ENCODE results near the gene COX7A2. TPM values are rescaled to one million over a fixed set of nuclear protein-coding genes. Genes with fewer than 3 reads are reported as not detected.

COX7A2 gene
- total RNA-seq, 1 experiment from 2014 or later: 600 TPM

- Histone ChIP-seq H3K27ac (ENCODE audit: low read depth, low read length) (no peak overlapping the region), H3K36me3 (ENCODE audit: control insufficient read depth in 1 of 2, insufficient read depth in 2 of 2, low read length in 2 of 2) (no peaks in the 10 kb centered on the region), H3K9ac (ENCODE audit: low read length) (no peak overlapping the region), H3K9me3 (ENCODE audit: control insufficient read depth in 1 of 2, insufficient read depth in 1 of 2, low read depth in 1 of 2, low read length in 2 of 2) (no peaks in the 10 kb centered on the region), H3K79me2 (ENCODE audit: insufficient read depth, low read length) (peaks cover 66% of the 10 kb centered on the region), H4K20me1 (ENCODE audit: insufficient read depth) (peaks cover 15% of the 10 kb centered on the region), H2AFZ (ENCODE audit: low read depth, low read length, poor library complexity, severe bottlenecking) (no peak overlapping the region), H3K4me1 (ENCODE audit: control insufficient read depth in 1 of 2, insufficient read depth in 2 of 2, low read length in 2 of 2) (peaks cover 0 to 10% of the 10 kb centered on the region in 2 experiments; a peak in 1 of 4 replicates), H3K4me3 (replicated peaks in 1 of 2; ENCODE audit: low read depth in 1 of 2, low read length in 2 of 2) (no peak overlapping the region), H3K9me2 (ENCODE audit: insufficient read depth) (no peaks in the 10 kb centered on the region), H3K4me2 (ENCODE audit: low read length) (no peak overlapping the region), H3K27me3 (ENCODE audit: insufficient read depth, low read length) (no peaks in the 10 kb centered on the region)
- DNase-seq (ENCODE audit: low read depth, low spot score) (no peak), ATAC-seq (peak; percentile 77)
- TF ChIP-seq CEBPB (IDR thresholded peaks at IDR 0.05; ENCODE audit: low read depth) (no peak), RAD21 (IDR thresholded peaks at IDR 0.05; ENCODE audit: low read depth) (peak; percentile 64), SP1 (IDR thresholded peaks at IDR 0.05; ENCODE audit: low read depth) (no peak)
- TF ChIP-seq, protein P1, sequence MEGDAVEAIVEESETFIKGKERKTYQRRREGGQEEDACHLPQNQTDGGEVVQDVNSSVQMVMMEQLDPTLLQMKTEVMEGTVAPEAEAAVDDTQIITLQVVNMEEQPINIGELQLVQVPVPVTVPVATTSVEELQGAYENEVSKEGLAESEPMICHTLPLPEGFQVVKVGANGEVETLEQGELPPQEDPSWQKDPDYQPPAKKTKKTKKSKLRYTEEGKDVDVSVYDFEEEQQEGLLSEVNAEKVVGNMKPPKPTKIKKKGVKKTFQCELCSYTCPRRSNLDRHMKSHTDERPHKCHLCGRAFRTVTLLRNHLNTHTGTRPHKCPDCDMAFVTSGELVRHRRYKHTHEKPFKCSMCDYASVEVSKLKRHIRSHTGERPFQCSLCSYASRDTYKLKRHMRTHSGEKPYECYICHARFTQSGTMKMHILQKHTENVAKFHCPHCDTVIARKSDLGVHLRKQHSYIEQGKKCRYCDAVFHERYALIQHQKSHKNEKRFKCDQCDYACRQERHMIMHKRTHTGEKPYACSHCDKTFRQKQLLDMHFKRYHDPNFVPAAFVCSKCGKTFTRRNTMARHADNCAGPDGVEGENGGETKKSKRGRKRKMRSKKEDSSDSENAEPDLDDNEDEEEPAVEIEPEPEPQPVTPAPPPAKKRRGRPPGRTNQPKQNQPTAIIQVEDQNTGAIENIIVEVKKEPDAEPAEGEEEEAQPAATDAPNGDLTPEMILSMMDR (IDR thresholded peaks at IDR 0.05 in 2 of 3, conservative IDR thresholded peaks at IDR 0.05 in 1 of 3; ENCODE audit: borderline replicate concordance in 1 of 3, insufficient read depth in 1 of 3, low read depth in 2 of 3, low read length in 2 of 3): peak; percentile 47 to 83 (median 70); a peak in 5 of 6 replicates
- ChIA-PET POLR2A (no interaction called here), RAD21 (ENCODE audit: low non-redundant PET in 1 of 2, low total read pairs in 2 of 2, uncharacterized antibody in 2 of 2, unreplicated experiment in 2 of 2) (no interaction called here), CTCF (interaction anchor here (0.8 to 2.3 kb wide), 6 partner anchors 8 to 280 kb away, joined by 3 to 8 read pairs (median 4); no protein-coding TSS in a partner anchor)
- no TSS peak for BruUV-seq (replicated peaks)
- intact Hi-C loops (cut with micrococcal nuclease): loop anchor here (1.0 kb wide), 1 partner anchor 259 kb away; no protein-coding TSS in a partner anchor
These were observed 23.2 kb upstream of the COX7A2 start for GRCh38 chr6:75266716-75267291.

DNA sequence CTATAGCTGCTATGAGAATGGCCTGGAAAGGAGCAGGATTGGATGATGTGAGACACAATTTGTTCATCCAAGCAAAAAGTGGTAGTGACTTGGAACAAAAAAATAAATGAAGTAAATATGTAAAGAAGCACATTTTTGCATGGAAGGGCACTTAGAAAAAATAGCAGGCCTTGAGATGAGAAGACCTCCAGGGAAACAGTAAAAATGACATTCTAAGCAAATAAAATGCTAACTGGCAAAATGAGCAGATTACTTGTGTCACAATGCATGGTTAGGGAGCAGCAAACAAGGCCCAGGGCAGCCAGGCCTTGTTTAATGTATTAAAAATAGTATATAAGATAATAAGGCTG is 19.8 kb upstream of the COX7A2 start:
- H3K9me2 ChIP-seq (ENCODE audit: insufficient read depth): no peaks in the 10 kb centered on the region
- ATAC-seq: no peak
- CTCF ChIA-PET: no interaction called here
- peaks cover 0 to 9% of the 10 kb centered on the region in 2 experiments; a peak in 1 of 4 replicates for H3K36me3 ChIP-seq (ENCODE audit: control insufficient read depth in 1 of 2, insufficient read depth in 2 of 2, low read length in 2 of 2)
- H3K4me2 ChIP-seq (ENCODE audit: low read length): no peak overlapping the region
- H3K27ac ChIP-seq (ENCODE audit: low read depth, low read length): no peak overlapping the region
- H3K27me3 ChIP-seq (ENCODE audit: insufficient read depth, low read length): no peaks in the 10 kb centered on the region
- POLR2A ChIA-PET: no interaction called here
- peaks cover 0 to 5% of the 10 kb centered on the region in 2 experiments; a peak in 1 of 4 replicates for H3K4me1 ChIP-seq (ENCODE audit: control insufficient read depth in 1 of 2, insufficient read depth in 2 of 2, low read length in 2 of 2)
- intact Hi-C loops (cut with micrococcal nuclease): no loop called here
- no peaks in the 10 kb centered on the region for H3K9me3 ChIP-seq (ENCODE audit: control insufficient read depth in 1 of 2, insufficient read depth in 1 of 2, low read depth in 1 of 2, low read length in 2 of 2)
- TF ChIP-seq EGR1 (IDR thresholded peaks at IDR 0.05; ENCODE audit: low read depth) (no peak), ZFX (IDR thresholded peaks at IDR 0.05) (no peak), EZH2 (IDR thresholded peaks at IDR 0.05) (no peak), TCF7L2 (IDR thresholded peaks at IDR 0.05; ENCODE audit: borderline replicate concordance, extremely low read depth, insufficient read depth, insufficient read length) (no peak), CBX3 (IDR thresholded peaks at IDR 0.05; ENCODE audit: low read depth) (no peak), RAD21 (IDR thresholded peaks at IDR 0.05; ENCODE audit: low read depth) (no peak), SP1 (IDR thresholded peaks at IDR 0.05; ENCODE audit: low read depth) (no peak), ELF1 (IDR thresholded peaks at IDR 0.05; ENCODE audit: borderline replicate concordance, low read depth) (no peak), POLR2A (IDR thresholded peaks at IDR 0.05; ENCODE audit: borderline replicate concordance, extremely low read depth, insufficient read depth, insufficient read length) (no peak)
- H3K4me3 ChIP-seq (replicated peaks in 1 of 2; ENCODE audit: low read depth in 1 of 2, low read length in 2 of 2): no peak overlapping the region
- RAD21 ChIA-PET (ENCODE audit: low non-redundant PET in 1 of 2, low total read pairs in 2 of 2, uncharacterized antibody in 2 of 2, unreplicated experiment in 2 of 2): no interaction called here
- no TSS peak for BruUV-seq (replicated peaks)
- no peak overlapping the region for H3K9ac ChIP-seq (ENCODE audit: low read length)
- DNase-seq (ENCODE audit: low read depth, low spot score): no peak
- no peak overlapping the region for H2AFZ ChIP-seq (ENCODE audit: low read depth, low read length, poor library complexity, severe bottlenecking)
- peaks cover 36% of the 10 kb centered on the region for H3K79me2 ChIP-seq (ENCODE audit: insufficient read depth, low read length)
- peaks cover 15% of the 10 kb centered on the region for H4K20me1 ChIP-seq (ENCODE audit: insufficient read depth)
